NCI-H69 (cell line): ENCODE measurements around the gene ENTR1.

Experiments
- DNase-seq: peaks from one replicate; lab custom pipeline; 2025; lab: John Stamatoyannopoulos, UW

ENTR1 gene, protein sequence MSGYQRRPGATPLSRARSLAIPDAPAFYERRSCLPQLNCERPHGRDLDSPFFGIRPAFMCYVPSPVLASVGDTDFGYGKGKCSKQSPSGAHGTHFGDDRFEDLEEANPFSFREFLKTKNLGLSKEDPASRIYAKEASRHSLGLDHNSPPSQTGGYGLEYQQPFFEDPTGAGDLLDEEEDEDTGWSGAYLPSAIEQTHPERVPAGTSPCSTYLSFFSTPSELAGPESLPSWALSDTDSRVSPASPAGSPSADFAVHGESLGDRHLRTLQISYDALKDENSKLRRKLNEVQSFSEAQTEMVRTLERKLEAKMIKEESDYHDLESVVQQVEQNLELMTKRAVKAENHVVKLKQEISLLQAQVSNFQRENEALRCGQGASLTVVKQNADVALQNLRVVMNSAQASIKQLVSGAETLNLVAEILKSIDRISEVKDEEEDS

DNA sequence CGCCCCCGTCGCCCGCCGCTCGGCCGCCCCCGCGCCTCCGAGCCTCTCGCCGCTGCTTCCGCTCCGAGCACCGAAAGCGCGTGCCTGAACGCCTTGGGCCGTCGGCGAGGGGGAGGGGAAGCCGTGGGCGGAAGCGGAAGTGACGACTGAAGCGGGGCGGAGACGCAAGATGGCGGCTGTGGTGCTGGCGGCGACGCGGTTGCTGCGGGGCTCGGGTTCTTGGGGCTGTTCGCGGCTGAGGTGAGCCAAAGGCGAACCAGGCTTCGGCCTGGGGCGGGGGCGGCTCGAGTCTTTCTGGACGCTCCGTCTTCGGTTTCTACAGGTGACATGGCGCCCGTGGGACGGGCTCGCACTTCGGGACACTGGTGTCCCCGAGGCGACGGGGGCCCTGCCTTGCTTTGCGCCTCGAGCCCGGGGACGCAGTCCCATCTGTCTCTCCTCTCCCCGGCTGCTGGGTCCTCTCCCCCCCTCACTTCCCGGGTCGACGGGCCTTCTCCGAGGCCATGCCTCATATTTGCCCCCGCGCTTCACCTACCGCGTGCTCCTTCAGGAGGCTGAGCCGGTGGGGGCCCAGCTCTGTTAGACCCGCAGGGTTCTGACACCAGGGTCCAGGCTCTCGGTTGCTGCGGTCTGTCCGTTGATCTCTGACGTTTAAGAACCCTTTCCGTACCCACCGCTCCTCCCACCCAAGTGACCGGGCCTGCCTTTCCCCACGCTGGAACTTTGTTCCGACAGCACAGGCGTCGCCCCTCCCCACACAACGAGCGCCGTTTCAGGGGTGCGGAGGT is at the start of gene ENTR1, which contains the start of gene PMPCA:
Gene ENTR1 (minus strand): TSS at position 115 of the 788 bp plus-strand sequence. CDS start 217 bp downstream, outside the sequence.
Gene PMPCA (plus strand): TSS at position 159 of the 788 bp plus-strand sequence. CDS start 11 bp downstream, at position 170.
- peak; percentile 94 for DNase-seq

DNA sequence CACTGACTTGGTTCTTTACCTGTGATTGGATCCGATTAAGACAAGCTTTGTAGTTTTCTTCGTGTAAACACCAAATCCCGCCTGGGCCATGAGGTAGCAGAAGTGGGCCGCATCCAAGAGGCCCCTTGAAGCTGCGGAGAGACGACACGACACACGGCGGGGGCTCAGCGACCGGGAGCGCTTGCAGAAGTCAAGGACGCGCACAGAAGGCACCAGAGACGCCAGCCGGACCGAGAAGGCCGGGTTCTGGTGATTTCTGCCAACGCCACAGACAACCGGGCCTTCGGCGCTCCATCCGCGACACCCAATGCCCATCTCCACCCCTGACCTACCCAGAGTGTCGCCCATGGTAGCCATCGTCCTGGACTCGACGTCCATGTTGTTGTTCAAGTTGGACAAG is 49.0 kb upstream of the ENTR1 start:
- DNase-seq = no peak

DNA sequence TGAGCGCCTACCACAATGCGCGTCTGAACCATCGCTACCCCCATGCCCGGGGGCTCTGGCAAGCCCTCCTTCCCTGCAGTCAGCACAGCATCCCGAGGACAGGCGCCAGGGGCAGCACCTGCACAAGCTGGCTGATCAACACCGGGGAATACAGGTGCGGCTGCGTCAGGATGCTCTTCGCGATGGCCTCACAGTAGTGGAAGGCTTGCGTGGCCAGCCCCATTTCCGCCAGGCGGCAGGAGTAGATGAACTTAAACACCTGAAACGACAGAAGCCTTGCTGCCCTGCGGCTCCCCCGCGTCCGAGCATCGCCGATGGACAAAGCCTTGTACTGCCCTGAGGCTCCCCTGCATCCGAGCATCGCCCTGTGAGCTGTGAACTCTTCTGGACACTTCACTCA is 46.9 kb upstream of the ENTR1 start:
- no peak for DNase-seq

DNA sequence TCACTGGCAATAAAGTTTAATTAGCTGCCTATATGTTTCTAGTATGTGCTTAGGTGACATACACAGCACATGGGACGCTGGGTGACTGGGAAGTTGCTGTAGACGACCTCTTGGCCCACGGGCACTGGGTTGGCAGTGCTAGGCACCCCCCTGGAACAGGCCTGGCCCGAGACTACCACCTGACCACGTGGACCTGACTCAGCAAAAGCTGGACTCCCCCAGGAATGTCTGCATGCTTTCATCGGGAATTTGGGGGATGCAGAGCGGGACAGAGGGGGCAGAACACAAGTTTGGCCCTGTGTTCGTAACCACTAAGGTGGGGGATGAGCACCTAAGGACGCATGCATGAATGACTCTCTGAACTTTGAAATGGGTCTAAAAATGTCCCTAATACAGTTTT is 45.8 kb upstream of the ENTR1 start:
- no peak for DNase-seq

GRCh38 chr9:136455043-136456002 is 44.9 kb upstream of the ENTR1 start:
- no peak for DNase-seq

- DNase-seq = no peak
Observed at GRCh38 chr9:136454026-136454796, 43.8 kb upstream of the ENTR1 start.

DNA sequence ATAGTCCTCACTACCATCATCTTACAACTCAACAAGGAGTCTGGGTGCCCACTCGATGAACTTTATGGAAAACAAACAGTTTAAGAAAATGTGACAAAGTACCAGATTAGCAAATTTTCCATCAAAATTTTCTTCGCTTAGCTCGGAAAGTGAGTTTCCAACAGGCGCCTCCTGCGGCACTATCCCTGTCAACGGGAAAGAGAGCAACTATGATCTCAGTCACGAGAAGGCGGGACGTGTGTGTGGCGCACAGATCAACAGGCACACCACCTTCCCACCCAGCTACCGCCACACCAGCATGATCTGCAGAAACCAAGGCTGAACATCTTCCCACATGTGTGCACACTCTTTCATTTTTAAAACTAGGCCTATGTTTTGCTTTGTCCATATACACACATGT is 42.9 kb upstream of the ENTR1 start:
- no peak for DNase-seq

DNA sequence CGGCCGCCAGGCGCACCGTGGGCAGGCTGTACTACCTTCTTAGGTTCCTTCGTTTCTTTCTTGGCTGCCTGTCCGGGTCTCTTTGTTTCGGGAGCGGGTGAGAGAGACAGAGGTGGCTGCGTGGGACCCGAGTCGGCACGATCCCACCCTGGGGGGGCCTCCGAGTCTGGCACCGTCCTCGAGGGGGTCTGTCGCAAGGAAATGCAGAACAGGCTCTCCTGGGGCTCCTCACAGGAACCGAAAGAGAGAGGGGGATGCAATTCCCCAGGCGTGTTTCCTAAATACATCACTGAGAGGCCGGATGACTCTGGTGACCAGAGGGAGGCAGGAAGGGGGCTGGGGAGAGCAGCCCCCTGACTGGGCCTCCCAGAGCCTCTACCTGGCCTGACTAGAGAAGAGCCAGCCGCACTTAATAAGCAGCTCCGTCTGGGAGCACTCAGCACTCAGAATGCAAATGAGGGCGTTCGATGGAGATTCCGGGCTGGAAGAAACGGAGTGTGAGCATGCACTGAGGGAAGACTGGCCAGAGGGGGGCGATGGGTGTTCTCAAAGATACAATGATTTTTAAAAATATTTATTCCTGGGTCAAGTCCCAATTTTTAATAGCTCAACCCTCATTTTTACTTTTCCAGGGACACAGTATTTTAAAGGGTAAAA is 40.9 kb upstream of the ENTR1 start:
- DNase-seq = no peak

GRCh38 chr9:136448655-136449054 is 38.2 kb upstream of the ENTR1 start:
- no peak for DNase-seq

DNA sequence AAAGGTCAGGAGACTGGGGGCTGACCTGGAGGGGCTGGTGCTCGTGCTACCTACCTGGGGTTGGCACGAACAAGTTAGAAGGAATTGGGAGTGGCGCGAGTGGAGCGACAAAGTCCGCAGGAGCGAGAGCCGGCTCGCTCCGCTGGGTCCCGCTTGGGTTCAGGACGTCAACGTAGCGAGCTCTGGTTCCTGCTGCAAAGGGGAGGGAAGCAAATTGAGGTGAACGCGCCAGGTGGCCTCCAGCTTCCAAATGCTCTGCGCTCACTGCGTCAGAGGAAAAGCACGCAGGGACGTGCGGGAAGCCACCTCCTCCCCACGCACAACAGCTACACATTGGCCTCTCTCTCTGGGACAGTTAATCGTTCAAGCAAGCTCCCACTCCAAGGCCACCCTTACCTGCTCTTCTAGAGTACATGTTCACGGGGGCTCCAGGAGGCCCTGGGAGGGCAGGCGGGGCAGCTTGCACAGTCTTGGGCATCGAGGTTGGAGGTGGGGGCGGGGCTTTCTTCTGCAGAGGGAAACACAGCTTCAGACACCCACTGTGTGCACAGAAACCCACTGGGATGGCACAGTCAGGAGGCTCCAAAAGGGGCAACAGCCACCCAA is 36.9 kb upstream of the ENTR1 start:
- DNase-seq = no peak

GRCh38 chr9:136445799-136446198 is 35.4 kb upstream of the ENTR1 start:
- DNase-seq = no peak

GRCh38 chr9:136444102-136444501 is 33.7 kb upstream of the ENTR1 start:
- DNase-seq = no peak

DNA sequence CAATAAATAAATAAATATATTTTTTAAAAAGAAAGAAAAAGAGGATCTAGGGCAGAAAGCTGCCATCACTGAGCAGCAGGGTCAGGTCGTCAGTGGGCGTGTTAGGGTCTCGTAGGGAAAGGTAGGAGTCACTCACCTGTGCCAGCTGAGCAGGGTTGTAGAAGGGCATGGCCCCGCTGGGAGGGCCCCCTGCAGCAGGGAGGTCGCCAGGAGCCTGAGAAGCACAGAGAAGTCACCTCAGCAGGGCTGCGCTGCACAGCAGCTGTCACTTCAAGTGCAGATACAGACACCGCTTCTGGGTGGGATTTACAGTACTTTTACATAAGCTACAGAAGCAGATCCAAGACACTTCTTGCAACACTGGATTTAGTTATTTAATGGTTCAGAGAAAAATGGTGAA is 33.3 kb upstream of the ENTR1 start:
- no peak for DNase-seq

DNA sequence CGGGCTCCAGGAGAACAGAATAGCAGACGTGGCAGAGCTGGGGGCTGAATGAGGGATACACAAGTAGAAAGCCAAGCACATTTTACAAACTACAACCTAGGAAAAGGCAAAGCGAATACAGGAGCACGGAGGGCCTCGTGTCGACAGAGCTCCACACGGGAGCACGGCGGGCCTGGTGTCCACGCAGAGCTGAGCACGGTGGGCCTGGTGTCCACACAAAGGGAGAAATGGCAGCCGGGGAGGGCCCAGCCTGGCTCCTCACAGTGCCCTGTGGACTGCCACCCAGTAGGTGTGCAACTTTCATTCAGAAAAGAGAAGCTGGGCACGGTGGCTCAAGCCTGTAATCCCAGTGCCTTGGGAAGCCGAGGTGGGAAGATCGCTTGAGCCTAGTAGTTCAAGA is 32.7 kb upstream of the ENTR1 start:
- DNase-seq = no peak

GRCh38 chr9:136442265-136442664 is 31.9 kb upstream of the ENTR1 start:
- DNase-seq = no peak

DNA sequence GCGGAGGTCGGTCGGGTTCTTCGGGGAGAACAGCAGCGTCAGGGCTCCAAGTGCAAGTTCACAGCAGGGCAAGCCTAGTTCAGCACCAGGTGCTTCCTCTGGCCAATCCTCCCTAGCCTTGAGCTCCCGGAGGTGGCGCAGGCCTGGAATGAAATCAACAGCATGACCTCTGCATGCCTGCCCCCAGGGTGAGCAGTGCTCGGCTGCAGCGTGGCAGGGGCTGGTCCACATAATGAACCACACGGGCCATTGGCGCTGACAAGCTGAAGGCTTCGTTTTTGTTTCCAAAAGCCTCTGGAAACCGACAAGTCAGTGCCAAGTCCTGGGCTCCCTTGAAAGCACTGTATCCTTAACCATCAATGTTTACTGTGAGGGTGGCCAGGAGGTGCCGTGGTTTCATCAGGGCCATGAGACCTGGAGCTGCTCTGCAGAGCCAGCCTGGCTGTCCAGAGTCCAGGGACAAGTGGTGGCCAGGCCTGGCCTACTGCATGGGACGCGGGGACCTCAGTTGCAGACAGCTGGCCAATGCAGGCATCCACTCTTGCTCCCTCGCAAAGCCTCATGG is 31.3 kb upstream of the ENTR1 start:
- no peak for DNase-seq

GRCh38 chr9:136441191-136441680 is 30.8 kb upstream of the ENTR1 start:
- DNase-seq = no peak

GRCh38 chr9:136439481-136440408 is 29.3 kb upstream of the ENTR1 start, which contains the start of gene INPP5E:
Gene INPP5E (minus strand): TSS chr9:136439845. CDS start chr9:136439419, 426 bp downstream.
- DNase-seq = peak; percentile 82
